IPS-18a (cell line): ENCODE results near the gene ESYT3.
"Not testable (repeated sequence)": the region's sequence is repeated elsewhere in the genome, so short reads cannot be mapped to it uniquely, and the experiment has no call there.

Experiments
- H3K27ac ChIP-seq: one replicate; pipeline ENCODE4 v1.5.1; 2013; ENCODE audit warnings: low read length
- H3K27me3 ChIP-seq: one replicate; pipeline ENCODE4 v1.6.1; 2013; ENCODE audit warnings: mild to moderate bottlenecking, low read length; ENCODE audit not compliant: control insufficient read depth, insufficient read depth
- H3K36me3 ChIP-seq: one replicate; pipeline ENCODE4 v1.6.1; 2013; ENCODE audit warnings: low read depth, low read length; ENCODE audit not compliant: control insufficient read depth
- H3K4me1 ChIP-seq: one replicate; pipeline ENCODE4 v1.6.1; 2013; ENCODE audit warnings: low read depth, low read length; ENCODE audit not compliant: control insufficient read depth
- H3K4me3 ChIP-seq: one replicate; pipeline ENCODE4 v1.5.1; 2013; ENCODE audit warnings: low read length
- H3K9ac ChIP-seq: one replicate; pipeline ENCODE4 v1.6.1; 2013; ENCODE audit warnings: mild to moderate bottlenecking, low read length, moderate library complexity
- H3K9me3 ChIP-seq: one replicate; pipeline ENCODE4 v1.6.1; 2013; ENCODE audit warnings: low read depth, low read length; ENCODE audit not compliant: control insufficient read depth

Gene ESYT3

DNA sequence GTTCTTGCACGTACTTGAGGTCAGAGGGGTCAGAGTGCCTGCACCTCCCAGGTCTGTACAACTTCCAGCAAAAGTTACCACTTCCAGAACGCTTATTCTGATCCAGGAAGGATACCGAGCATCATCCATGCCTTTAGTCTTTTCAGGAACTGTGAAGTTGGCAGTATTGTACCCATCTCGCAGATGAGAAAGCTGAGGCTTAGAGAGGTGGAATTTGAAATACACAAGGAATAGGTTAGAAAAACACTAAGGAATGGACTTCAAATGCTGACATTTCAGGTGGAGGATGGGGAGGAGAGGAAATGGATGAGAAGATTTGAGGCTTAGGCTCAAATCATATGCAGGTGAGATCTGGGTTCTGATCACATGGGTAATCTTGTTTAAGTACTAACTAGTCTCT is 11.2 kb downstream of the ESYT3 start:
- Histone ChIP-seq H3K9ac (no peak overlapping the region), H3K4me1 (no peaks in the 10 kb centered on the region), H3K36me3 (no peaks in the 10 kb centered on the region), H3K27ac (no peak overlapping the region), H3K4me3 (no peak overlapping the region), H3K9me3 (no peaks in the 10 kb centered on the region), H3K27me3 (no peaks in the 10 kb centered on the region)

DNA sequence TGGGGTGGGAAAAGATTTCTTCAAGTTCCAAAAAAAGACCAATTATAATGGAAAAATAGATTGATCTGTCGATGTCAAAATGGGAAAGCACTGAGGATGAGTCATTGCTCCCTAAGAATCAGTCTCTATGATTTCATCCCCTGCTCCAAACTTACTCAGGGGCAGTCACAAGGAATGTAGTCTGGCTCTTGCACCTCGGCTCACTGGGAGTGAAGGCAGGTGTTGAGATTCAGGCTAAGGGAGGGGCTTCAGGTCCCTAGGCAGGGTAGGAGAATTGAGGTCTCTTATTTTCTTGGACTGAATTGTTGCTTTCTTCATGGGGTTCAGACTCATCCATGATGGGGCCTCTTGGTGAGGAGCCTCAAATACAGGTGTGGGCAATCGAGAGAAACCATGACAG is 14.2 kb downstream of the ESYT3 start:
- Histone ChIP-seq H3K4me1 (no peaks in the 10 kb centered on the region), H3K27ac (no peak overlapping the region), H3K4me3 (no peak overlapping the region), H3K9me3 (no peaks in the 10 kb centered on the region), H3K27me3 (no peaks in the 10 kb centered on the region), H3K9ac (no peak overlapping the region), H3K36me3 (no peaks in the 10 kb centered on the region)

DNA sequence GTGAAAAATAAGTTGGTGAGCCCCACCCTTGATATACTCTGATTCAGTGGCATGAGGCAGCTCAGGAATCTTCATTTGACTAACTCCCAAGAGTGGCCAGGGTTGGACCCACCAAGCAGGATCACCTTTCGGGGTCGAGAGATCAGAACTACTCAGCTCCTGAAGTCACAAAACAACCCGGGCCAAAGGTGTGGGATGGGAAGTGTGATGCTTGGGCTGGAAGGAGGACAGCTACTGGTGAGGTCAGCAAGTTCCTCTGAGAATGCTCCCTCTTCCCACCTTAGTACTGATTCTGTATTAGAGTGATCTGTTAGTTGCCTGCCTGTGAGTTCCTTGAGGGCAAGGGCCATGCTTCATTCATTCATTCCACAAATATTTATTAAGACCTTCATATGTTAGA is 15.1 kb downstream of the ESYT3 start:
- no peaks in the 10 kb centered on the region for H3K27me3 ChIP-seq
- no peak overlapping the region for H3K27ac ChIP-seq
- H3K9ac ChIP-seq = no peak overlapping the region
- no peaks in the 10 kb centered on the region for H3K4me1 ChIP-seq
- H3K4me3 ChIP-seq = no peak overlapping the region
- no peaks in the 10 kb centered on the region for H3K36me3 ChIP-seq
- no peaks in the 10 kb centered on the region for H3K9me3 ChIP-seq

DNA sequence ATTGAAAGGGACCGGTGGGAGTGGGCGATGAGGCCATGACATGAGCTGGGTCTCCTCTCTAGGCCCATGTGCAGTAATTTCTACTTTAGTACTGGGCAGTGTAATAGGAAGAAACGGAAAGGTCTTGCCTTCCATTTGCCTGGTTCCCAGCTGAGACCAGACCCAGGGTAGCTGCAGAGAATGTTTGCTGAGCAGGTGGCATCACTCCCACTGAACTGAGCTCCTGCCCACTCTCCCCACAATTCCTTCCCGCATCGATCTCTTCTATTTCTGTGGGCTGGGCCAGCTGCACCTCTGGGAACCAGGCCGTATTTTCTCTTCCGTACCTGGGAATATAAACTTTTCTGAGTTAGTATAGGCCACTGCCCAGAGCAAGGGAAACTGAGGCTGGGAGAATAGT is 15.8 kb downstream of the ESYT3 start:
- Histone ChIP-seq H3K9ac (no peak overlapping the region), H3K36me3 (no peaks in the 10 kb centered on the region), H3K4me3 (no peak overlapping the region), H3K9me3 (no peaks in the 10 kb centered on the region), H3K4me1 (no peaks in the 10 kb centered on the region), H3K27me3 (no peaks in the 10 kb centered on the region), H3K27ac (no peak overlapping the region)

DNA sequence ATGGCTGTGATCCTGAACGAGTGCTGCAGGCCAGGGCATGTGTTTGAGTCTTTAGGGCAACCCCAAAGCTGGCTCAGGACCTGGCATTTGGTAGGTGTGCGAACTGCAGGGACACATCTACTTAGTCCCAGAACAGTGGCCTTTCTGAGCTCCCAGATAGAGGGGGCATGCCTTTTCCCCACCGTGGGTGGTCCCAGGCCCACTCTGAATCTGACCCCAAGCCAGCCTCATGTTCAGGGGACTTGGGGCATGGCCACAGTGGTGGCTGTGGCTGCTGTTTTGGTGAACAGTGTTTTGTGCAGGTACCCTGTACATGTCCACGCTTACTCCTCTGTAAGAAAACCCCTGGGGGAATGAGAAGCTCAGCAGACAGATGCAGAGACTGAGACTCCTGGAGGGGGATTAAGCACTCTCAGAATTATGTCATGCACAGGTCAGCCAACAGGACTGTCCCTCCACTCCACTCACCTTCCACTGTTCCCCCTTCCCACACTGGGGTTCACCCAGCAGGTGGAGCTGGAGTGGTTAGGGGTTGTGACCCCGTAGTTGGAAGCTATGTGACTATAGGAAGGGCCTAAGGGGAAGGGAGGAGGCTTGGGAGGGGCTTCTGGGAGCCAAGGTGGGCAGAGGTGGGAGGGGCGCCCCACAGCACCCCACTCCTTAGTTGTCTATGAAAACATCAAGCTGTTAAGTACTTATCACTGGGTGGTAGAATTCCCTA is 16.4 kb downstream of the ESYT3 start:
- no peaks in the 10 kb centered on the region for H3K9me3 ChIP-seq
- no peak overlapping the region for H3K4me3 ChIP-seq
- no peaks in the 10 kb centered on the region for H3K36me3 ChIP-seq
- H3K9ac ChIP-seq = no peak overlapping the region
- H3K27ac ChIP-seq = no peak overlapping the region
- no peaks in the 10 kb centered on the region for H3K4me1 ChIP-seq
- no peaks in the 10 kb centered on the region for H3K27me3 ChIP-seq

DNA sequence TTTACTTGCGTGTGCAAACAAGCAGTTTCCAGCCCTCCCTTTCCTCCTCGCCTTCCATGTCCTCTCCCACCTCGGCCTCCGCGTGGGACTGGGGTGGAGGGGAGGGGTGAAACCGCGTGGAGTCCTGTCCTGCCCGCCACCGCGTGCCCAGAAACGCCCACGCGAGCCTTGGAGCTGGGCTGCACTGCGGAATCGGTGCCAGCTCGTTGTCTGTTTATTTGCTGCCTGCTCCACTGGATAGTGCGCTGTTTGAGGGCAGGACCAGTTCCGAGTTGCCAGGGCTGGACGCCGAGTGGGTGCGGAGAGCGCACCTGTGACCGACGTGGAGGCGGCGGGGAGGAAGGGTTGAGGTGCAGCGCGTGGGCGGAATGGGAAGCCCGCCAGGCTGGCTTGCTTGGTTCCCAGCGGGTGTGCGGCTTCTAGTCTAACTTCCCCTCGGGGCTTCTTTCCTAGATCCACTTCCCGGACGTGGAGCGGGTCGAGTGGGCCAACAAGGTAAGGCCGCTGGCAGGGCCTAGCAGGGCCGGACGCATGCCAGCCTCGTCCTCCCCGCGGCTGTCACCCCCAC is 17.3 kb downstream of the ESYT3 start:
- Histone ChIP-seq H3K9me3 (no peaks in the 10 kb centered on the region), H3K4me1 (no peaks in the 10 kb centered on the region), H3K36me3 (no peaks in the 10 kb centered on the region), H3K27me3 (no peaks in the 10 kb centered on the region), H3K9ac (no peak overlapping the region), H3K27ac (no peak overlapping the region), H3K4me3 (no peak overlapping the region)

DNA sequence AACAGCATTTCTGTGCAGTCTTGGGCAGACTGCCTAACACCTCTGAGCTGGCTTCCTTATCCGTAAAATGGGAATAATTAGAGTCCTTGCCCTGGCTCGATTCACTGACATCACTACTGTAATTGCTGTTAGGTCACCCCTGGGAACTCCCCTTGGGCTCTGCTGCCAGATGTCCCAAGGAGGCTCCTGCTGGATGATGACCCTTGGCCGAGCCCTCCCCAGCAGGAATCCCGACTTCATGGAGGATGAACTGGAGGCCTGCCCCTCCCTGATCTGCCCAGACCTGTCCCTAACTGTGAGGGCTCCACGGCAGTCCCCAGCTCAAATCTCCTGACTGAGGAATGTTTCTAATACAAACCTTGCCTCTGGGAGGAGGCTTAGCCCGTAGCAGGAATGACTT is 18.0 kb downstream of the ESYT3 start:
- Histone ChIP-seq H3K9ac (no peak overlapping the region), H3K27ac (no peak overlapping the region), H3K4me1 (no peaks in the 10 kb centered on the region)

DNA sequence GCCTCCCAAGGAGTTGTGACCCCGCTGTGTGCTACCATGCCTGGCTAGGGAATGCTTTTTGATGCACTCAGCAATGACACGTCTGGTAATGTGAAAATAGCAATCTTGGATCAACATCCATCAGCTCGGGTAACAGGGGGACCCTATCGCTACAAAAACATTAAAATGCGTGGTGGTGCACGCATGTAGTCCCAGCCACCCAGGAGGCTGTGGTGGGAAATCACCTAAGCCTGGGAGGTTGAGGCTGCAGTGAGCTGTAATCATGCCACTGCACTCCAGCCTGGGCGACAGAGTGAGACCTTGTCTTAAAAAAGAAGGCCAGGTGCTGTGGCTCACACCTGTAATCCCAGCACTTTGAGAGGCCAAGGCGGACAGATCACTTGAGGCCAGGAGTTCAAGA is 19.5 kb downstream of the ESYT3 start:
- H3K9ac ChIP-seq = not testable (repeated sequence)

More for the DNA sequence above, 18.0 kb downstream of the ESYT3 start:
- no peaks in the 10 kb centered on the region for H3K36me3 ChIP-seq
- H3K4me3 ChIP-seq = no peak overlapping the region
- H3K9me3 ChIP-seq = no peaks in the 10 kb centered on the region
- H3K27me3 ChIP-seq = no peaks in the 10 kb centered on the region

DNA sequence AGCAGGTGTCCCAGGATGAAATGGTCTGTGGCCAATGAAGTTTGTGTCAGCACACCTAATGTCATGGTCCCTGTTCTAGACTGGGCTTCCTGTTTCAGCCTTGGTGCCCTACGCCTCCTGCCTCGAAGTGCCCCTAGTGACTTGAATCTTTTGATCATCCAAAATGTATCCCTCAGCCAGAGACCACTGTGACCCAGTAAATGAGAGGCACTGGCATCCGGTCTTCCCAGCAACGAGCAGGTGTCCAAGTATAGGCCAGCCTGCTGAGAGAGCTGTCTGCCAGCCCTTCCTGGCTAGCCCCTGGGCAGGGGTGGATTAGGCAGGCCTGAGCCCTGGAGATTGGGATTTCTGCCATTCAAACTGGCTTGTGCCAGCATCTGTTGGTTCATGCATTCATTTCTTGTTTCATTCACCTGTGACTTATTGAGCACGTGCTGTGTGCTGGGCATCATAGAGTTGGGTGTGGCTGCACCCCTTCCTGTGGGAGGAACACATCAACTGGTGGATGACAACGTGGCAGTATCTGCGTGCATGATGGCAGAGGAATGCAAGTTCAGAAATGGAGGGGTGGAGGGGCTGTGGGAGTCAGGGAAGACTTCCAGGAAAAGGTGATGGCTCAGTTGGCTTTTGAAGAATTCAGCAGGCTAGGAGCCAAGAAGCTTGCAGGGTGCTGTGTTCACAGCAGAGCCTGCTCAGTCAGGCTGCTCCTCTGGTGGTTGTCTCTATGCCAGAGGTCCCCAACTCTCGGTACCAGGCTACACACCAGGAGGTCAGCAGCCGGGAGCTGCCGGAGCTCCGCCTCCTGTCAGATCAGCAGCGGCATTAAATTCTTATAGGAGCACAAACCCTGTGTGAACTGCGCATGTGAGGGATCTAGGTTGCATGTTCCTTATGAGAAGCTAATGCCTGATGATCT is 21.6 kb downstream of the ESYT3 start:
- H3K27ac ChIP-seq = no peak overlapping the region
- no peaks in the 10 kb centered on the region for H3K36me3 ChIP-seq
- H3K4me1 ChIP-seq = no peaks in the 10 kb centered on the region
- H3K9ac ChIP-seq = no peak overlapping the region
- no peak overlapping the region for H3K4me3 ChIP-seq
- no peaks in the 10 kb centered on the region for H3K9me3 ChIP-seq
- H3K27me3 ChIP-seq = no peaks in the 10 kb centered on the region

More for the DNA sequence above, 19.5 kb downstream of the ESYT3 start:
- not testable (repeated sequence) for H3K27me3 ChIP-seq, H3K4me3 ChIP-seq, H3K9me3 ChIP-seq, H3K27ac ChIP-seq, H3K36me3 ChIP-seq, H3K4me1 ChIP-seq

DNA sequence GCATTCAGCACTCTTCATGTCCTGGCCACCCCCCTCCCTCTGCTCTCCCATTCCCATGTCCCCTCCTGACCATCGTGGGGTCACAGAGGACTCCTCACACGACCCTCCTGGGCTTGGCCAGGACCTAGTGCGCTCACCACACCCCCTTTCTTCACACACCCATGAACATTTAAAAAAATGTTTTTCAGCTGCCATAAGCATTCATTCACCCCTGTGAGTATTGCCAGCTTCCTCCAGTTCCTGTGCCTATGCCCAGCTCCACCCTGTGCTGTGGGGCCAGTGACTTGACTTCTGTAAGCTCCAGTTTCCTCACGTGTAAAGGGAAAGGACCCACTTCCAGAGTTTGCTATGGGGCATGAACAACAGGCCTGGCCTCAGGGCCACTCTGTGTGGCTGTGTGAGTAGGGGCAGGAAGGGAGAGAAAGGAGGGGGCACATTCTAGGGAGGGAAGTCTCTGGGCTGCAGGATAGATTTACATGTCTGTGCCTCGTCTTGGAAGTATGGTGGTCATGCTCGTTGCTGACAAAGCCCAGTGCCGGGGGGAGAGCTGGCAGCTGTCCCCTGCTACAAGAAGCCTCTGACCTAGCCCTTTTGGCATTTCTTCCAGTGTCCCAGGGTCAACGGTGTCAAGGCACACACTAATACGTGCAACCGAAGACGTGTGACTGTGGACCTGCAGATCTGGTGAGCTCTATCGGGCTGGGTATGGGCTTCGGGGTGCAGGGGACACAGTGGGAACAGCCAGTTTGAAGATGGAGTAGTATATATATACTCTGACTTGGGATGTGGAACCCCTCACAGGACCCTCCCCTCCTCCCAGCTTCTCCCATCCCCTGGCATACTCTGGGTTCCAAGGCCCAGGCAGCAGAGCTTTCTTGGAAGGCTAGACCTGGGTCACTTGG is 22.8 kb downstream of the ESYT3 start:
- Histone ChIP-seq H3K4me1 (no peaks in the 10 kb centered on the region), H3K27me3 (no peaks in the 10 kb centered on the region), H3K27ac (no peak overlapping the region), H3K9ac (no peak overlapping the region), H3K36me3 (no peaks in the 10 kb centered on the region), H3K4me3 (no peak overlapping the region), H3K9me3 (no peaks in the 10 kb centered on the region)
